Activated CD4-positive, alpha-beta T cell treated with anti-CD3 and anti-CD28 coated beads for 48 hours (primary cell): ENCODE measurements around the gene KCNH5.

Source experiments
- DNase-seq: peaks from one replicate; pipeline ENCODE4 v3.0.0-alpha.2; 2020

KCNH5 gene

DNA sequence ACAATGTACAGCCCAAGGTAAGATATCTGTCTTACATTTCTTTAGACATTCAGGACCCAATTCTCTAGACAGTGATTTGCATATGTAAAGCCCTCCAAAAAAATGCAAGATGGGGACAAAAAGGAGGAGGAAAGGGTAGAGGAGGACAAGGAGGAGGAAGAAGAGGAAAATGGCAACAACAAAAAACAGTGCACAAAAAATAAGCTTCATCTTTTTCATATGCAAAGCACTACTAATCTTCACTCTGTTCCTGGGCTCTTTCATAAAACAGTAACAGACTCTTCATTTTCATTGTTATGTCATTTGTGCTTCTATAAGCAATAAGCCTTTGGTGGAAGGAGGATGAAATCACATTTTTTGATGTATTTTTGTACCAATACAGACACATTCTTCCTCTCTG lies 61.4 kb downstream of the KCNH5 start:
- DNase-seq: no peak

DNA sequence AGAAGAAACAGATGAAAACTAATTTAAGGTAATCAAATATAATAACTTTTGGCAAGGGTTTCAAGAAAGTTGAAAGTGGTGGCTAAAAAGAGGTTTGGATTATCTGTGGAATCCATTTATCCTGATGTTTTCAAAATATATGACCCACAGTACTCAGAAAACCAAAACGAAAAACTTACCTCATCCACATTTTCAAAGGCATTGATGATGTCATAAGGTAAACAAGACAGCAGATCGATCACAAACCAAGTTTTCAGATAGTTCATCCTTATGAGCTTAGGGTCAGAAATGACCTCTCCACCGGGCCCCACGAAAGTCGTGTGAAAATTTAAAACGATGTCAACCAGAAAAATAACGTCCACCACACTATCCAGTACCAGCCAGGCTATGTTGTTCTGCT lies 64.6 kb downstream of the KCNH5 start:
- no peak for DNase-seq

GRCh38 chr14:62957562-62957961 lies 87.7 kb downstream of the KCNH5 start:
- no peak for DNase-seq

GRCh38 chr14:62956413-62956812 lies 88.8 kb downstream of the KCNH5 start:
- DNase-seq: no peak

DNA sequence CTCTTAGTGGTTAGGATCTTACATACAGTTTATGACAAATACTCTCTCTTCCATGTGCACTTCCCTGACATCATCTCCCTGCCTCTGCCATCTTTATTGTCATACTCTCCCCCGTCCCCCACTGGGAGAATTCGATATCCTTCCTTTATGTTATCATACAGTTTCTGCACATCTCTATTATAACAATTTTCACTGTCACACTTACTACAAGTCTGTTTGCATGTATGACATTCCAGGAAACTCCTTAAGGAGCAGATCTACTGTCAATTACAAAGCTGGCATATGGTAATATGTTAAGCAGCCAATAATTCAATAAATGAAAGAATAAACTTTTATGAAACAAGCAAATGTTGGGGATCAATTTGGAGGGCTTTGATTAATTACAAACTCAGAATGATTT lies 91.1 kb downstream of the KCNH5 start:
- no peak for DNase-seq

GRCh38 chr14:62952226-62952625 lies 93.0 kb downstream of the KCNH5 start:
- DNase-seq: no peak

DNA sequence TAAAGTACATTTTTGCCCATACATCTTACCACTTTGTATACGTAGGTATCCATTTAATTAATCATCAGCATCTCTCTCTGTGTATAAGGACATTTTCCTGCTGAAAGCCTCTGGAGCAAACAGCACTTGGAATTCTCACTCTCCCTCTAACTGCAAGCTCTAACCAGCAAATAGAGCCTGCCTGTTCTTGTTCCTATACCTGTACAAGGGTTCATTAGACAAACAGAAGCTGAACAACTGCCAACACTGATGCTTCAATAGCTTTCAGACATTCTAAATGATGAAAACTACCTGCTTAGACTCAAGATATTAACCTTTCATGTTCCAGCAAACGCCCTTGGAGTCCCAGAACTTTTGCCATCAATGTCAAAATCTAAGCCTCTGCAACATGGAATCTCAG lies 98.0 kb downstream of the KCNH5 start:
- DNase-seq: no peak

- no peak for DNase-seq
Observed at GRCh38 chr14:62946221-62946620, 99.0 kb downstream of the KCNH5 start.

DNA sequence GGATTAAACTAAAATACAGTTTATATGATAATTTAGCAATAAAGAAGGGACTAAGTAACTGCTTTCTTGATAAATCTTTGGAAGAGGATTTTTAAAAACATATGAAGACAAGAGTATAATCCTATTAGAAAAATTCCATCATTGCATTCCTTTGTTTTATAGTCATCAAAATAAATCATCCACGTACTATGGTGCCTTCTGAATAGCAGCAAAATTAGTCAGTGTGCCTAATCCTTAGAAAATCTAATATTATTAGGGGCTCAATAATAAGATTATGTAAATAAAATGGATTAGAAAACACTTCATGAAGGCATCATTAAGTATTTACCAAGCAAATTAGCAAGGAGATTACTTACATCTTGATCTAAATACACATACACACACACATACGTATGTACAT lies 102.1 kb downstream of the KCNH5 start:
- DNase-seq: no peak

- DNase-seq: no peak
Observed at GRCh38 chr14:62939970-62940369, 105.3 kb downstream of the KCNH5 start.

- DNase-seq: no peak
Observed at GRCh38 chr14:62938778-62939177, 106.5 kb downstream of the KCNH5 start.

- no peak for DNase-seq
Observed at GRCh38 chr14:62934439-62934838, 110.8 kb downstream of the KCNH5 start.

- no peak for DNase-seq
Observed at GRCh38 chr14:62921466-62921865, 123.8 kb downstream of the KCNH5 start.

- DNase-seq: no peak
Observed at GRCh38 chr14:62916551-62916950, 128.7 kb downstream of the KCNH5 start.

- no peak for DNase-seq
Observed at GRCh38 chr14:62914873-62915272, 130.4 kb downstream of the KCNH5 start.

DNA sequence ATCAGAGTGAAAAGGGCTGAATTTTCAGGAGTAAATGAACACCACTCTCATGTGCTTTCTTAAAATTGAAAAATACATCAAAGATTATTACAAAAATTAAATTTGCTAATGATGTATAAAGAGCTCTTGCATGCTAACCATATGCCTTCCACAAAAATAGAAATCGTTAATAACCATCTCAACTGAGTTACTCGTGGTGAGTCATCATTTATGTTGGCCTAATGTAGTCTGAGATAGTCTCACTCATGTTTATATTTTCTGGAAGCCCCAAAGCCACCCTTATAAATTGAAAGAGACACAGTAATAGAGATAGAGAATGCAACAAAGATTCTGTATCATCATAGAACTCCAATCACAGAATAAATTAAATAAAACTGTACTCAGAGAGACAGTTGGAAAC lies 131.2 kb downstream of the KCNH5 start:
- no peak for DNase-seq

- DNase-seq: no peak
Observed at GRCh38 chr14:62908506-62908905, 136.8 kb downstream of the KCNH5 start.

- DNase-seq: no peak
Observed at GRCh38 chr14:62905566-62905965, 139.7 kb downstream of the KCNH5 start.

- DNase-seq: no peak
Observed at GRCh38 chr14:62897771-62898170, 147.5 kb downstream of the KCNH5 start.

DNA sequence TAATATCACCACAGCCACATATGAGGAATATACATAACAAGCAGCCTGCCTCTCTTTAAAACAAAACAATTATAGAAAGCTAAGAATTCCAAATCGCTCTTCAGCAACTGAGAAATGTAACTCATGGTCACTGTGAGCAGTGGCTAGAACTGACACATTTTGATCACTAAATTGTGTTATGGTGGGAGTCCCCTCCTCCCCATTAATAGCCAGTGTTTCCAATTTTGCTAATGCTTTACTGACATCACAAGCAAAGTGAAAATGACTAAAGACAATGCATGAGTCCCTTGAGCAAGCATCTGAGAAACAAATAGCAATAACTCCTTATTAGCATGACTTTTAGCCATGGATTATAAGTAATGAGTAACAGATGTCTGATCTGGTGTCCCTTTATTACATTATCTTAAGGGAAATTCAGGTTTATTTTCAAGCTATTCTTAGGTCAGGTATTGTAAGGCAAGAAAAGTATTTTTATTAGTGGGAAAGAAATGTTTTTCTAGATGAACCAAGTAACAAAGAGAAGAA lies 148.3 kb downstream of the KCNH5 start:
- no peak for DNase-seq

DNA sequence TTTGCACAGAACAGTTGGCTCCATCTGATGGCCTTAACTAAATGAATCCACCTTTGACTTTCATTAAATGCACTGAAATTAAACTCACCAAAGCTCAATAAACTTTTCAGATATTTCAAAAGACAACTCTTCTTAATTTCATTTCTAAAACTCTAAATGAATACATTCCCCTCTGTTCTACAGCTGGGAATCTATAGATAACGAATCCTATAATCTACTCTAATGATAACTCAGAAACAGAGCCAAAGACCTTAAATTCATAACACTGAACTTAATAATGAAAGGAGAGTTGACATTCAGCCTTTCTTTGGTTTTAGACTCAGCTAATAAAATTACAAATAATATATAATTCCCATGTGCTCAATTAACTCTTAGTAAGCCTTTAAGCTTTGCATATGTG lies 150.5 kb downstream of the KCNH5 start:
- DNase-seq: no peak

GRCh38 chr14:62889364-62889763 lies 155.9 kb downstream of the KCNH5 start:
- no peak for DNase-seq

GRCh38 chr14:62886461-62886860 lies 158.8 kb downstream of the KCNH5 start:
- no peak for DNase-seq

DNA sequence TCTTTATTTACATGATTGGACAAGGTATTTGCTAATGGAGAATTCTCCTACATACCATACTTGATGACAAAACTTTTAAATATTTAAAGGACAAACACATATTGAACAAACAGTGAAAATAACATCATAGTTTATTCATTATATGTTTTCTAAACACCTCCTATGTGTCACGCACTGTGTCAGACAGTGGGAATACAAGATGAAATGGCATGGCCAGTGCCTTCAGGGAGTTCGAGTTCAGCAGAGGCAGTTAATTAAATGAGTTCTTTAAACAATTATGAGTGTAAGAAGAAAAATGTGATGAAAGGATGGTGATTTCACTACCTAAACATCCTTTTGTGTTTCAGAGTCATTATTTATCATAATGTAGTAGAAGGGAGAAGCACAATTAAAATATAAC lies 159.8 kb downstream of the KCNH5 start:
- DNase-seq: no peak

GRCh38 chr14:62882967-62883366 lies 162.3 kb downstream of the KCNH5 start:
- DNase-seq: no peak

GRCh38 chr14:62866376-62866775 lies 178.9 kb downstream of the KCNH5 start:
- DNase-seq: no peak
